IMR-90 (cell line): ENCODE data around the gene SPNS2. TPM values are rescaled to one million over a fixed set of nuclear protein-coding genes. Genes with fewer than 3 reads are reported as not detected.

ENCODE experiments used
- ATAC-seq: fragments of 200-7000 bp; cut with Tn5 transposase; 2 replicates; pipeline ENCODE4 v1.9.1; 2020; ENCODE audit warnings: low read depth, mild to moderate bottlenecking, moderate library complexity
- BruUV-seq: library from RNA; stranded (reverse); fragments of 400-500 nt; replicated peaks from 2 replicates; lab custom pipeline; 2021; lab: Mats Ljungman, UMichigan
- CTCF ChIA-PET: fragments of 300-600 bp; formaldehyde crosslinking; extraction: SDS; loops from one replicate; lab custom pipeline; 2021; ENCODE audit warnings: antibody characterized with exemption; lab: Yijun Ruan, JAX
- POLR2A ChIA-PET: fragments of 300-600 bp; sonication (Branson Sonifier 250); formaldehyde crosslinking; loops from one replicate; lab custom pipeline; 2022; ENCODE audit warnings: antibody characterized with exemption; ENCODE audit not compliant: unreplicated experiment; lab: Charles Lee
- DNase-seq: peaks from one replicate; pipeline ENCODE4 v3.0.0; 2013
- H2AFZ ChIP-seq: replicated peaks from 2 replicates; pipeline ENCODE3; 2013; ENCODE audit warnings: low read length, mild to moderate bottlenecking; ENCODE audit not compliant: poor library complexity
- H2AK5ac ChIP-seq: 2 replicates; pipeline ENCODE4 v1.6.1; 2013; ENCODE audit warnings: low read depth, low read length, inconsistent platforms
- H2AK9ac ChIP-seq: replicated peaks from 2 replicates; pipeline ENCODE3; 2013; ENCODE audit warnings: mild to moderate bottlenecking, low read depth, low read length, moderate library complexity; ENCODE audit not compliant: poor library complexity
- H2BK120ac ChIP-seq: 2 replicates; pipeline ENCODE4 v1.6.1; 2013; ENCODE audit warnings: low read depth, low read length, inconsistent platforms
- H2BK15ac ChIP-seq: 3 replicates; pipeline ENCODE4 v1.6.1; 2013; ENCODE audit warnings: low read depth, low read length, inconsistent platforms
- H2BK20ac ChIP-seq: 2 replicates; pipeline ENCODE4 v1.6.1; 2013; ENCODE audit warnings: low read depth, mild to moderate bottlenecking, inconsistent platforms, low read length, moderate library complexity
- H2BK5ac ChIP-seq: 2 replicates; pipeline ENCODE4 v1.6.1; 2013; ENCODE audit warnings: mild to moderate bottlenecking, low read depth, low read length, inconsistent platforms; ENCODE audit not compliant: poor library complexity, severe bottlenecking
- H3K14ac ChIP-seq: replicated peaks from 2 replicates; pipeline ENCODE4 v1.6.1; 2013; ENCODE audit warnings: low read depth, low read length, inconsistent platforms
- H3K18ac ChIP-seq: 2 replicates; pipeline ENCODE4 v1.6.1; 2013; ENCODE audit warnings: low read depth, low read length, control low read depth
- H3K23ac ChIP-seq: 2 replicates; pipeline ENCODE4 v1.6.1; 2013; ENCODE audit warnings: low read depth, low read length, inconsistent platforms
- H3K27ac ChIP-seq: 2 replicates; pipeline ENCODE4 v1.5.1; 2013; ENCODE audit warnings: mild to moderate bottlenecking, control low read depth, low read length; ENCODE audit not compliant: insufficient read depth
- H3K27me3 ChIP-seq: 2 replicates; pipeline ENCODE4 v1.6.1; 2013; ENCODE audit warnings: low read length; ENCODE audit not compliant: control insufficient read depth, insufficient read depth
- H3K36me3 ChIP-seq: 2 replicates; pipeline ENCODE4 v1.6.1; 2013; ENCODE audit warnings: low read length, mixed read lengths; ENCODE audit not compliant: control insufficient read depth, insufficient read depth
- H3K4ac ChIP-seq: 2 replicates; pipeline ENCODE4 v1.6.1; 2013; ENCODE audit warnings: low read depth, low read length, inconsistent platforms
- H3K4me1 ChIP-seq: 2 replicates; pipeline ENCODE4 v1.6.1; 2013; ENCODE audit warnings: low read length, mixed read lengths; ENCODE audit not compliant: control insufficient read depth, insufficient read depth
- H3K4me2 ChIP-seq: 2 replicates; pipeline ENCODE4 v1.6.1; 2013; ENCODE audit warnings: low read depth, mild to moderate bottlenecking, control low read depth, low read length, moderate library complexity
- H3K4me3 ChIP-seq: 2 replicates; pipeline ENCODE4 v1.5.1; 2013; ENCODE audit warnings: low read depth, mild to moderate bottlenecking, control low read depth, low read length, moderate library complexity; ENCODE audit not compliant: insufficient read depth
- H3K56ac ChIP-seq: 2 replicates; pipeline ENCODE4 v1.6.1; 2013; ENCODE audit warnings: low read length, inconsistent platforms; ENCODE audit not compliant: insufficient read depth; ENCODE audit errors: extremely low read depth
- H3K79me1 ChIP-seq, 2 experiments: 2 replicates each; pipeline ENCODE4 v1.6.1; 2013; ENCODE audit warnings: low read length in 2 of 2, inconsistent platforms in 1 of 2, low read depth in 1 of 2
- H3K9ac ChIP-seq: 2 replicates; pipeline ENCODE4 v1.6.1; 2013; ENCODE audit warnings: low read depth, low read length, control low read depth
- H3K9me1 ChIP-seq: 2 replicates; pipeline ENCODE4 v1.6.1; 2013; ENCODE audit warnings: low read length, inconsistent platforms; ENCODE audit not compliant: insufficient read depth
- H3K9me3 ChIP-seq: 2 replicates; pipeline ENCODE4 v1.6.1; 2013; ENCODE audit warnings: low read length; ENCODE audit not compliant: control insufficient read depth, insufficient read depth
- H4K20me1 ChIP-seq: 2 replicates; pipeline ENCODE4 v1.6.1; 2013; ENCODE audit warnings: low read length, inconsistent platforms; ENCODE audit not compliant: insufficient read depth
- H4K5ac ChIP-seq: 2 replicates; pipeline ENCODE4 v1.6.1; 2013; ENCODE audit warnings: mild to moderate bottlenecking, low read depth, low read length, control low read depth
- H4K8ac ChIP-seq, 2 experiments: 2 replicates each; pipeline ENCODE4 v1.6.1; 2013; ENCODE audit warnings: low read depth in 2 of 2, low read length in 2 of 2, control low read depth in 1 of 2, inconsistent platforms in 1 of 2
- H4K91ac ChIP-seq: 2 replicates; pipeline ENCODE4 v1.6.1; 2013; ENCODE audit warnings: low read depth, low read length, inconsistent platforms; ENCODE audit not compliant: insufficient read depth
- ELK1 ChIP-seq: fragments of 150-350 bp; IDR thresholded peaks from 2 replicates; pipeline ENCODE4 v1.6.1; 2016; ENCODE audit warnings: low read depth, mild to moderate bottlenecking, low read length, moderate library complexity, borderline replicate concordance
- MXI1 ChIP-seq: IDR thresholded peaks from 2 replicates; pipeline ENCODE4 v1.6.1; 2012; ENCODE audit warnings: low read depth, mild to moderate bottlenecking, low read length, moderate library complexity, borderline replicate concordance
- POLR2A ChIP-seq: IDR thresholded peaks from 2 replicates; pipeline ENCODE4 v1.6.1; 2012; ENCODE audit warnings: mild to moderate bottlenecking, low read depth, low read length
- RAD21 ChIP-seq: IDR thresholded peaks from 2 replicates; pipeline ENCODE4 v1.6.1; 2012; ENCODE audit warnings: low read length, improper control_type of control experiment
- SMC3 ChIP-seq: fragments of 150-350 bp; IDR thresholded peaks from 2 replicates; pipeline ENCODE4 v1.6.1; 2016; ENCODE audit warnings: low read depth, mild to moderate bottlenecking, antibody characterized with exemption, low read length, moderate library complexity
- WGBS, 2 experiments: methylation state at CpG; one replicate each; pipeline versions ENCODE4 v1.1.5 to v1.1.7; 2013; ENCODE audit warnings: missing lambda C conversion rate in 2 of 2; ENCODE audit not compliant: insufficient read length in 1 of 2; ENCODE audit errors: extremely low coverage in 2 of 2; 5-methylcytosine and 5-hydroxymethylcytosine counted together
- dilution Hi-C: fragments of 300-500 bp; cut with HindIII; formaldehyde crosslinking; loops from one replicate; pipeline ENCODE4 v1.14.3; 2018; ENCODE audit warnings: low sequenced_read_pairs; ENCODE audit not compliant: unreplicated experiment
- in situ Hi-C: fragments of 300-500 bp; cut with MboI; formaldehyde crosslinking; loops from 3 replicates; pipeline ENCODE4 v1.14.3; 2019; ENCODE audit warnings: low sequenced_read_pairs, inconsistent platforms, mixed read lengths
- intact Hi-C: fragments of 100-400 bp; cut with micrococcal nuclease; formaldehyde crosslinking; loops from 2 replicates; pipeline ENCODE4 v1.10.0; 2022
- polyA plus RNA-seq, 3 experiments: library from polyadenylated mRNA; depleted of rRNA; stranded (reverse); fragments of >200 nt; gene quantifications; 2 replicates each; pipeline ENCODE4 v1.2.3, GENCODE V29; 2012; ENCODE audit warnings: low replicate concordance in 1 of 3
- total RNA-seq: library from RNA; depleted of rRNA; stranded (reverse); fragments of >200 nt; gene quantifications from 2 replicates; pipeline ENCODE4 v1.2.3, GENCODE V29; 2012

Gene SPNS2
- total and polyA plus RNA-seq, 2 of the 4 experiments (the other 2 are of a cell fraction): under 0.01 TPM; not detected in 1

DNA sequence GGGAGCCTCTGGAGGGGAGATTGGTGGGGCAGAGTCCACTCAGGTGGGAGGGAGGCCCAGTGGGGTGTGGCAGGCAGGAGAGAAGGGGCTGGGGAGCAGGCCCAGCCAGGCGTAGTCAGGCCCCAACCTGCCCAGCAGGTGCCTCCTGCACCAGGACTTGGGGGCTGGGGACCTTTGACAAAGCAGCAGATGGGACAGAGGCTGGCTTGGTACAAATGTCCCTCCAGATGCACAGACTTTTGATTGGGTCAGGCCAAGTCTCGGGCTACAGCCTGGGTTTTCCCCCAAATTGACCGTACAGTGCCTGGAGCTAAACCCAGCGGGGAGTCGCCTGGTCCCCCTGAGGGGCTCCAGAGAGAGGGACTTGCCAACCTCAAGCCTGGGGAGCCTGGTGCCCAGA, 61.3 kb downstream of the SPNS2 start:
- no peak overlapping the region for H4K91ac ChIP-seq
- ChIA-PET POLR2A (no interaction called here), CTCF (no interaction called here)
- H3K23ac ChIP-seq: no peak overlapping the region
- no peak for ATAC-seq
- 100% methylated on average over 2 of the region's 5 CpGs; no CpG with 5 or more reads in 1 of the 2 experiments for WGBS, 2 experiments
- no peak for DNase-seq
- BruUV-seq: no TSS peak
- H3K14ac ChIP-seq: no peak overlapping the region
- H3K27ac ChIP-seq: no peak overlapping the region
- intact Hi-C loops (loop anchor here (5.0 to 10.0 kb wide), 2 partner anchors 138 to 325 kb away; no protein-coding TSS in a partner anchor), in situ Hi-C loops (loop anchor here (10.0 kb wide), 1 partner anchor 65 kb away; the partner anchor contains the start of gene SPNS2), dilution Hi-C loops (no loop called here)
- H4K8ac ChIP-seq: no peak overlapping the region
- H3K9me3 ChIP-seq: no peaks in the 10 kb centered on the region
- no peak overlapping the region for H3K4me3 ChIP-seq
- no peak overlapping the region for H4K5ac ChIP-seq
- H3K36me3 ChIP-seq: no peaks in the 10 kb centered on the region
- no peak overlapping the region for H2BK5ac ChIP-seq
- H4K20me1 ChIP-seq: no peaks in the 10 kb centered on the region
- H2BK20ac ChIP-seq: no peak overlapping the region
- no peak overlapping the region for H2BK120ac ChIP-seq
- H3K56ac ChIP-seq: no peak overlapping the region
- peaks cover 0 to 2% of the 10 kb centered on the region in 2 experiments; a peak in 1 of 4 replicates for H3K79me1 ChIP-seq
- no peak overlapping the region for H3K4ac ChIP-seq
- H2BK15ac ChIP-seq: no peak overlapping the region
- peaks cover 5% of the 10 kb centered on the region; the same call in 1 of the 2 replicates for H3K27me3 ChIP-seq
- H3K9me1 ChIP-seq: no peaks in the 10 kb centered on the region
- H3K4me1 ChIP-seq: peaks cover 2% of the 10 kb centered on the region
- TF ChIP-seq ELK1 (no peak), SMC3 (no peak), MXI1 (no peak), POLR2A (no peak), RAD21 (no peak)
- no peak overlapping the region for H2AK5ac ChIP-seq
- no peak overlapping the region for H2AFZ ChIP-seq
- H3K4me2 ChIP-seq: no peak overlapping the region
- no peak overlapping the region for H3K9ac ChIP-seq
- no peak overlapping the region for H3K18ac ChIP-seq
- no peak overlapping the region for H2AK9ac ChIP-seq
